Hepatocyte (in vitro differentiated cells): ENCODE results near the gene PREX1. TPM values are rescaled to one million over a fixed set of nuclear protein-coding genes. Genes with fewer than 3 reads are reported as not detected.
A peak's percentile ranks its signal among the peaks of the same experiment; 100 is the strongest.

Source experiments
- DNase-seq: peaks from one replicate; pipeline ENCODE4 v3.0.0-alpha.2; 2016; ENCODE audit warnings: low spot score
- H2AFZ ChIP-seq: fragments of 200-600 bp; sonication (generic); 2 replicates; pipeline ENCODE4 v1.6.0; 2016; ENCODE audit warnings: antibody characterized with exemption, mild to moderate bottlenecking
- H3K27ac ChIP-seq: fragments of 200-600 bp; sonication (generic); 2 replicates; pipeline ENCODE4 v1.5.1; 2016; ENCODE audit warnings: mild to moderate bottlenecking
- H3K27me3 ChIP-seq: fragments of 200-600 bp; sonication (generic); 2 replicates; pipeline ENCODE4 v1.6.1; 2016
- H3K36me3 ChIP-seq: fragments of 200-600 bp; sonication (generic); replicated peaks from 2 replicates; pipeline ENCODE4 v1.5.1; 2016; ENCODE audit warnings: low read depth; ENCODE audit not compliant: insufficient read depth
- H3K4me1 ChIP-seq: fragments of 200-600 bp; sonication (generic); 2 replicates; pipeline ENCODE4 v1.5.1; 2016; ENCODE audit warnings: mild to moderate bottlenecking, moderate library complexity; ENCODE audit not compliant: insufficient read depth
- H3K4me2 ChIP-seq: fragments of 200-600 bp; sonication (generic); 2 replicates; pipeline ENCODE4 v1.6.0; 2016
- H3K4me3 ChIP-seq: fragments of 200-600 bp; sonication (generic); 2 replicates; pipeline ENCODE4 v1.5.1; 2016; ENCODE audit warnings: mild to moderate bottlenecking
- H3K79me2 ChIP-seq: fragments of 200-600 bp; sonication (generic); 2 replicates; pipeline ENCODE4 v1.6.0; 2017; ENCODE audit warnings: mild to moderate bottlenecking
- H3K9me2 ChIP-seq: fragments of 200-600 bp; sonication (generic); replicated peaks from 2 replicates; pipeline ENCODE4 v1.6.0; 2017; ENCODE audit warnings: mild to moderate bottlenecking; ENCODE audit not compliant: insufficient read depth
- H3K9me3 ChIP-seq: fragments of 200-600 bp; sonication (generic); 2 replicates; pipeline ENCODE4 v1.5.1; 2016; ENCODE audit warnings: low read depth, mild to moderate bottlenecking
- H4K20me1 ChIP-seq: fragments of 200-600 bp; sonication (generic); 2 replicates; pipeline ENCODE4 v1.6.0; 2016; ENCODE audit warnings: mild to moderate bottlenecking; ENCODE audit not compliant: insufficient read depth, poor library complexity, severe bottlenecking
- EZH2 ChIP-seq: fragments of 200-600 bp; sonication (generic); IDR thresholded peaks from 2 replicates; pipeline ENCODE4 v1.6.1; 2016; ENCODE audit warnings: antibody characterized with exemption, mild to moderate bottlenecking, borderline replicate concordance
- EZH2phosphoT487 ChIP-seq: fragments of 200-600 bp; sonication (generic); IDR thresholded peaks from one replicate; pipeline ENCODE4 v1.6.1; 2018; ENCODE audit warnings: antibody characterized with exemption, mild to moderate bottlenecking, low read depth, moderate library complexity; ENCODE audit not compliant: unreplicated experiment, severe bottlenecking
- WGBS: methylation state at CpG from one replicate; pipeline ENCODE4 v1.1.6; 2016; ENCODE audit warnings: low lambda C conversion rate; ENCODE audit errors: missing lambda C conversion rate; 5-methylcytosine and 5-hydroxymethylcytosine counted together
- polyA plus RNA-seq: library from polyadenylated mRNA; unstranded; fragments of >200 nt; fragmentation: Nextera tagmentation; extraction: Ambion mirVana; gene quantifications from 2 replicates; pipeline ENCODE4 v1.2.1, GENCODE V29; 2016
- total RNA-seq: library from RNA; depleted of rRNA; stranded (reverse); fragments of >200 nt; gene quantifications from 2 replicates; pipeline ENCODE4 v1.2.3, GENCODE V29; 2014
- TF ChIP-seq, protein P1 (sequence below): fragments of 200-600 bp; sonication (generic); IDR thresholded peaks from 2 replicates; pipeline ENCODE4 v1.5.1; 2016; ENCODE audit warnings: antibody characterized with exemption, mild to moderate bottlenecking; ENCODE audit not compliant: poor library complexity

PREX1 gene
- total and polyA plus RNA-seq, 2 experiments from 2014 or later, result 1.8 to 2.9 TPM

DNA sequence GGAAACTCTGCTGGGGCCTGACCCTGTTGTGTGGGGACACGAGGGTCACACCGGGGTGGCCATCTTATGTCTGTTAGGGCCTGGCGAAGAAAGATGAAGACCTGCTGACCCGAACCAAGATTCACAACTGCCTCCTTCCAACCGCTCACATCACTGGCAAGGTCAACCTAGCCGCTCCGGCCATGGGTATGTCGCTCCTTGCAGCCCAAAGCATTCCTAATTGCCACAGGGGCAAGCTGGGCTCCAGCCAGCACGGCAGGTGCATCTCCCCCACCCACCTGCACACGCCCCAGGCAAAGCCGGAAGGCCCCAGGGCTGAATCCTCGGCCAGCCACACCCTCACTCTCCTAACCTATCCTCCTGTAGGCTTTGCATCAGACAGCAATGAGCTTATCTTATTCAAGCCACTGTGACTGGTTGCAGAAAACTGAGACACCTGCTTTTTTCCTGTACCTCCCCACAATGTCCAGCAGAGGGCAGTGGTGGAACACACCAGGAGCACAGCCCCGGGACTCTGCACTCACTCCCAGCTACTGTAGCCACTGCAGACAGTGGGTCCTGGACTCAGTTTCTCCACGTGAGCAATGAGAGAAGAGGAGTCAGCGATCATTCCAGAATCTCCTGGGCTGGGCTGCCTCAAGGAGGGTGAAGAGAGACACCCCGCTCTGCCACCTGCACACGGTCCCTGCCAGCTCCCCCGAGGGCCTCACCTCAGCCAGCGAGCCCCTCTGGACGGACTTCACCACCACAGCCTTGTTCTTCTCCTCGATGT is 170.2 kb downstream of the PREX1 start:
- Histone ChIP-seq H3K79me2 (no peaks in the 10 kb centered on the region), H3K9me3 (no peaks in the 10 kb centered on the region), H3K27ac (no peak overlapping the region), H2AFZ (no peak overlapping the region), H3K27me3 (no peaks in the 10 kb centered on the region), H3K36me3 (no peaks in the 10 kb centered on the region), H3K4me1 (no peaks in the 10 kb centered on the region), H4K20me1 (no peaks in the 10 kb centered on the region), H3K9me2 (no peaks in the 10 kb centered on the region), H3K4me2 (no peak overlapping the region), H3K4me3 (no peak overlapping the region)
- WGBS, result 69% methylated on average over 21 of the region's 21 CpGs
- peak; percentile 87 for DNase-seq
- TF ChIP-seq, protein P1, sequence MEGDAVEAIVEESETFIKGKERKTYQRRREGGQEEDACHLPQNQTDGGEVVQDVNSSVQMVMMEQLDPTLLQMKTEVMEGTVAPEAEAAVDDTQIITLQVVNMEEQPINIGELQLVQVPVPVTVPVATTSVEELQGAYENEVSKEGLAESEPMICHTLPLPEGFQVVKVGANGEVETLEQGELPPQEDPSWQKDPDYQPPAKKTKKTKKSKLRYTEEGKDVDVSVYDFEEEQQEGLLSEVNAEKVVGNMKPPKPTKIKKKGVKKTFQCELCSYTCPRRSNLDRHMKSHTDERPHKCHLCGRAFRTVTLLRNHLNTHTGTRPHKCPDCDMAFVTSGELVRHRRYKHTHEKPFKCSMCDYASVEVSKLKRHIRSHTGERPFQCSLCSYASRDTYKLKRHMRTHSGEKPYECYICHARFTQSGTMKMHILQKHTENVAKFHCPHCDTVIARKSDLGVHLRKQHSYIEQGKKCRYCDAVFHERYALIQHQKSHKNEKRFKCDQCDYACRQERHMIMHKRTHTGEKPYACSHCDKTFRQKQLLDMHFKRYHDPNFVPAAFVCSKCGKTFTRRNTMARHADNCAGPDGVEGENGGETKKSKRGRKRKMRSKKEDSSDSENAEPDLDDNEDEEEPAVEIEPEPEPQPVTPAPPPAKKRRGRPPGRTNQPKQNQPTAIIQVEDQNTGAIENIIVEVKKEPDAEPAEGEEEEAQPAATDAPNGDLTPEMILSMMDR, result peak; percentile 96
- no peak for TF ChIP-seq EZH2

DNA sequence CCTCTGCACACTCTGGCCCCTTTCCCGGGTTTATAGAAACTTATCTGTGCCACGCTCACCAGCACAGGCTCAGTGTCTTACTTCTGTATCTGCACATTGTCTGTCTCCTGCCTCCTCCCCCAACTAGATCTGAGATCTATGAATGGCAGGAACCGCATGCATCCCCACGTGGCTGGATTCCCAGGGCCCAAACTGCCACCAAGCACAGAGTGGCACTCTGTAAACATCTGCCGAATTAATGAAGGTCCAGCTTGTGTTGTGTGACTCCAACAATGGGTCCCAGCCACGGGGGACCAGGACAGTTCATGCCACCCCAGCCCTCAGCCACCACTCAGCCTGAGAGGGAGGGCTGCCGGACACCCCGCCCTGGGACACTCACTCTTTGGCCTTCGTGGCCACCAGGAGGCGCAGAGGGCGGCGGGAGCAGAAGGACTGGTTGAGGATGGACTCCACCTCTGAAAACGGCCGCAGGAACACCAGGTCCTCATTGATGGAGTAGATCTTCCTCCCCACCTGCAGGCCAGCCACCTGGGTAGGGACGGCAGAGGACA is 171.1 kb downstream of the PREX1 start:
- H3K4me2 ChIP-seq, result no peak overlapping the region
- no peaks in the 10 kb centered on the region for H3K79me2 ChIP-seq
- no peak for DNase-seq
- no peaks in the 10 kb centered on the region for H4K20me1 ChIP-seq
- no peaks in the 10 kb centered on the region for H3K36me3 ChIP-seq
- H3K27ac ChIP-seq, result no peak overlapping the region
- H3K4me3 ChIP-seq, result no peak overlapping the region
- 79% methylated on average over 15 of the region's 15 CpGs for WGBS
- no peaks in the 10 kb centered on the region for H3K27me3 ChIP-seq
- H3K9me3 ChIP-seq, result no peaks in the 10 kb centered on the region
- H3K4me1 ChIP-seq, result no peaks in the 10 kb centered on the region
- TF ChIP-seq, protein P1, result peak; percentile 17
- no peak for TF ChIP-seq EZH2phosphoT487
- no peak overlapping the region for H2AFZ ChIP-seq
- no peaks in the 10 kb centered on the region for H3K9me2 ChIP-seq

DNA sequence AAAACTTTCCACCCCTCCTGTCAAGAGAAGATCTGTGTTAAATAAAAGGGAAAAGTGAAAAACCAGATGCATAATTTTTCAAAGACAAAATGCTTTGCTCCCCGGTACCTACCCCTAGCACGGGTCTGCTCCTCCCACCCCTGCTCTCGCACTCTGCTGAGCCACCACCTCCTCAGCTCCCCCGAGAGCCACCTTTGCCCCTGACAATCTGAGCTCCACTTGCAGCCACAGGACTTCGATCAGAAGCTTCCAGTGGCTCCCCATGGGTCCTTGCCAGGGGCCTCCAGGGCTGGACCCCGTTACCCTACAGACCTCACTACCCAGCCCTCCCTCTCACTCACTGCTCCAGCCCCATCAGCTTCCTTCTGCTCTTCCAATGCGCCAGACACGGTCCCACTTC is 171.7 kb downstream of the PREX1 start:
- no peak overlapping the region for H3K4me3 ChIP-seq
- H3K9me3 ChIP-seq, result no peaks in the 10 kb centered on the region
- no peak overlapping the region for H3K4me2 ChIP-seq
- no peaks in the 10 kb centered on the region for H3K4me1 ChIP-seq
- no peaks in the 10 kb centered on the region for H3K27me3 ChIP-seq
- 83% methylated on average over 8 of the region's 8 CpGs for WGBS
- no peak for DNase-seq
- H2AFZ ChIP-seq, result no peak overlapping the region
- no peaks in the 10 kb centered on the region for H3K79me2 ChIP-seq
- no peaks in the 10 kb centered on the region for H4K20me1 ChIP-seq
- TF ChIP-seq EZH2phosphoT487 (no peak), EZH2 (no peak)
- TF ChIP-seq, protein P1, result no peak
- no peaks in the 10 kb centered on the region for H3K36me3 ChIP-seq
- no peaks in the 10 kb centered on the region for H3K9me2 ChIP-seq
- H3K27ac ChIP-seq, result no peak overlapping the region
